ENCODE measurements around the gene PICALM. TPM values are rescaled to one million over a fixed set of nuclear protein-coding genes. Genes with fewer than 3 reads are reported as not detected.

The PICALM gene
- total and polyA plus RNA-seq, 2 of the 4 experiments (the other 2 are of a cell fraction) = 235 to 453 TPM

DNA sequence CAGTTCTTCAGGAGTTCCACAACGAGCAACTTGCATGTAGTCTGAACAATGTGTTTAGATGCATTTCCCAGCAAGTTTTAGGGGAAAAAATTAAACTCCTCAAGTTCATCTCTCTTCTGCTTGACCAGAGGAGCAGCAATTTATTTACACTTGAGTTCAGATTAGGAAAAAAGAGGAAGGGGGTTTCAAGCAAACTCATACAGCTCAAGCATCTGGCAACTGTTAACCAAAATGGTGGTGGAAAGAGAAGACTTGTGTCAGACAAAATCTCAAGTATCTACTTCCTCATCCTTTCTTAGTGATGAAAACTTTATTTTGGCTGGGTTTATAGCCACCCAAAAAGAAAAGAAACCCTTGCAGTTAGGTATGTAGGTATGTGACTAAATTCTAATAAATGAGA lies 29.1 kb upstream of the PICALM start:
- BruUV-seq (replicated peaks) = no TSS peak
- no peak for TF ChIP-seq ELK1 (IDR thresholded peaks at IDR 0.05; ENCODE audit: borderline replicate concordance, low read depth, low read length)
- TF ChIP-seq MAFK (IDR thresholded peaks at IDR 0.05; ENCODE audit: low read depth, low read length) = no peak
- no peak for TF ChIP-seq MAZ (IDR thresholded peaks at IDR 0.05; ENCODE audit: borderline replicate concordance, low read depth, low read length)
- no peak for TF ChIP-seq FOS (IDR thresholded peaks at IDR 0.05; ENCODE audit: low read depth, low read length)
- TF ChIP-seq USF2 (IDR thresholded peaks at IDR 0.05; ENCODE audit: low read depth, low read length) = no peak
- no peak for TF ChIP-seq NFE2L2 (IDR thresholded peaks at IDR 0.05; ENCODE audit: low read depth, low read length)
- no peak for TF ChIP-seq RCOR1 (IDR thresholded peaks at IDR 0.05; ENCODE audit: insufficient replicate concordance, low read length)
- no peak for TF ChIP-seq CHD1 (IDR thresholded peaks at IDR 0.05; ENCODE audit: low read depth, low read length)
- no peak overlapping the region for H2BK20ac ChIP-seq (ENCODE audit: low read depth, low read length)
- no peak overlapping the region for H2BK15ac ChIP-seq (ENCODE audit: low read depth, low read length)
- no peaks in the 10 kb centered on the region for H3K9me3 ChIP-seq (ENCODE audit: control insufficient read depth, insufficient read depth, low read length)
- no peaks in the 10 kb centered on the region for H3K27me3 ChIP-seq (ENCODE audit: control insufficient read depth, insufficient read depth, low read length)
- H3K9me1 ChIP-seq (ENCODE audit: insufficient read depth, low read length) = peaks cover 6% of the 10 kb centered on the region
- peaks cover 0 to 2% of the 10 kb centered on the region in 2 experiments; a peak in 1 of 4 replicates for H3K79me1 ChIP-seq (ENCODE audit: low read depth in 1 of 2, low read length in 2 of 2)
- H2AK9ac ChIP-seq (replicated peaks; ENCODE audit: low read depth, low read length, poor library complexity) = no peak overlapping the region
- H3K56ac ChIP-seq (ENCODE audit: extremely low read depth, insufficient read depth, low read length) = no peak overlapping the region
- H3K14ac ChIP-seq (replicated peaks; ENCODE audit: low read depth, low read length) = no peak overlapping the region
- no peak overlapping the region for H3K27ac ChIP-seq (ENCODE audit: insufficient read depth, low read length)
- no peak overlapping the region for H4K91ac ChIP-seq (ENCODE audit: insufficient read depth, low read depth, low read length)
- in situ Hi-C loops (cut with MboI; ENCODE audit: low sequenced_read_pairs) = no loop called here
- no peak overlapping the region for H3K4me3 ChIP-seq (ENCODE audit: insufficient read depth, low read depth, low read length)
- CTCF ChIA-PET = no interaction called here
- no peak overlapping the region for H3K23ac ChIP-seq (ENCODE audit: low read depth, low read length)
- H3K36me3 ChIP-seq (ENCODE audit: control insufficient read depth, insufficient read depth, low read length) = no peaks in the 10 kb centered on the region
- no CpG with 5 or more reads among the region's 1 CpG for WGBS, 2 experiments (ENCODE audit: extremely low coverage in 2 of 2, insufficient read length in 1 of 2)
- peaks cover 4% of the 10 kb centered on the region; the same call in 1 of the 2 replicates for H3K4me1 ChIP-seq (ENCODE audit: control insufficient read depth, insufficient read depth, low read length)
- H4K8ac ChIP-seq (ENCODE audit: low read depth in 2 of 2, low read length in 2 of 2) = no peak overlapping the region
- H4K5ac ChIP-seq (ENCODE audit: low read depth, low read length) = no peak overlapping the region
- H3K4ac ChIP-seq (ENCODE audit: low read depth, low read length) = no peak overlapping the region
- intact Hi-C loops (cut with micrococcal nuclease) = no loop called here
- POLR2A ChIA-PET (ENCODE audit: unreplicated experiment) = no interaction called here
- dilution Hi-C loops (cut with HindIII; ENCODE audit: low sequenced_read_pairs, unreplicated experiment) = no loop called here
- ATAC-seq (ENCODE audit: low read depth) (no peak), DNase-seq (no peak)
- H2BK120ac ChIP-seq (ENCODE audit: low read depth, low read length) = no peak overlapping the region
- H4K20me1 ChIP-seq (ENCODE audit: insufficient read depth, low read length) = no peaks in the 10 kb centered on the region
- H3K18ac ChIP-seq (ENCODE audit: low read depth, low read length) = no peak overlapping the region
- no peak overlapping the region for H2AK5ac ChIP-seq (ENCODE audit: low read depth, low read length)
- no peak overlapping the region for H2AFZ ChIP-seq (replicated peaks; ENCODE audit: low read length, poor library complexity)
- H3K4me2 ChIP-seq (ENCODE audit: low read depth, low read length) = no peak overlapping the region
- no peak overlapping the region for H3K9ac ChIP-seq (ENCODE audit: low read depth, low read length)
- H2BK5ac ChIP-seq (ENCODE audit: low read depth, low read length, poor library complexity, severe bottlenecking) = no peak overlapping the region

Data from IMR-90 (cell line).